SK-N-MC (cell line): Measurements from ENCODE around the gene NKX2-4.

Experiments used
- EZH2 ChIP-seq: fragments of 200-600 bp; sonication (generic); IDR thresholded peaks from one replicate; pipeline ENCODE4 v1.6.1; 2017; ENCODE audit warnings: antibody characterized with exemption
- FOXP2 ChIP-seq: optimal IDR thresholded peaks from 2 replicates; pipeline ENCODE3; 2011; ENCODE audit warnings: mild to moderate bottlenecking, moderate library complexity; ENCODE audit not compliant: insufficient read depth; ENCODE audit errors: extremely low read length, control extremely low read depth
- POLR2AphosphoS5 ChIP-seq: IDR thresholded peaks from 2 replicates; pipeline ENCODE4 v1.6.1; 2012; ENCODE audit warnings: mild to moderate bottlenecking, low read depth, low read length, borderline replicate concordance

DNA sequence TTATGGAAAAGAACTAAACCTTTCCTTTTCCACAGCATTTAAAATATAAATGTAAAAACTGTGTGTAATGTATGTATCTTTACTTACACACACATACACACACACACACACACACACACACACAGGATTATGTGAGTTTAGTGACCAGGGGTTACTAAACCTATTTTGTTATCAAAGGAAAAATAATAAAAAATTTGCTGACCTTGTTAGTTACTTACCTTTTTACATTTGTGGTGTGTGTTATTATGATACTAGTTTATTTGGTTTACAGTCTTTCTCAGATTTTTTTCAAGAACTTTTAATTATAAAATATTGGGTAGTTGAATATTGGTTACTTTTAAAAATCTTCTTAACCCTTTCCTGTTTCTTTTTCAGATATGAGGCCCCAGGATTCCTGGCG, 15.7 kb downstream of the NKX2-4 start:
- TF ChIP-seq EZH2 (no peak), POLR2AphosphoS5 (no peak), FOXP2 (no peak)
